Neural cell (in vitro differentiated cells): ENCODE measurements around the gene TEX101. TPM values are rescaled to one million over a fixed set of nuclear protein-coding genes. Genes with fewer than 3 reads are reported as not detected.

Experiments
- polyA plus RNA-seq: library from polyadenylated mRNA; depleted of rRNA; stranded (reverse); fragments of >200 nt; gene quantifications from 2 replicates; pipeline ENCODE4 v1.2.3, GENCODE V29; 2014

Gene TEX101
- polyA plus RNA-seq, 1 donor from 2014 or later, result not detected

Other genes with a start within 250 kb of the TEX101 start
- not detected in 2 replicates for gene PSG5, start 228.4 kb upstream of the TEX101 start, polyA plus RNA-seq
- gene PSG4, start 209.3 kb upstream of the TEX101 start, polyA plus RNA-seq, result not detected in 2 replicates
- not detected in 2 replicates for gene PSG9, start 145.4 kb upstream of the TEX101 start, polyA plus RNA-seq
- not detected in 2 replicates for gene CD177, start 61.2 kb upstream of the TEX101 start, polyA plus RNA-seq
- gene LYPD3, start 50.7 kb downstream of the TEX101 start, polyA plus RNA-seq, result not detected in 2 replicates
- 5.6 and 8.1 TPM in 2 replicates for gene PHLDB3, start 89.9 kb downstream of the TEX101 start, polyA plus RNA-seq
- 40.9 and 58.0 TPM in 2 replicates for gene ETHE1, start 112.3 kb downstream of the TEX101 start, polyA plus RNA-seq
- gene ZNF575, start 118.3 kb downstream of the TEX101 start, polyA plus RNA-seq, result not detected in 2 replicates
- 18.6 and 19.0 TPM in 2 replicates for gene XRCC1, start 160.6 kb downstream of the TEX101 start, polyA plus RNA-seq
- 1.9 and 3.2 TPM in 2 replicates for gene PINLYP, start 160.9 kb downstream of the TEX101 start, polyA plus RNA-seq
- gene IRGQ, start 181.2 kb downstream of the TEX101 start, polyA plus RNA-seq, result 156 and 179 TPM in 2 replicates
- gene ZNF576, start 181.7 kb downstream of the TEX101 start, polyA plus RNA-seq, result 11.9 and 19.9 TPM in 2 replicates
- gene SRRM5, start 197.2 kb downstream of the TEX101 start, polyA plus RNA-seq, result not detected in 2 replicates
- gene ZNF428, start 204.7 kb downstream of the TEX101 start, polyA plus RNA-seq, result 983 and 1,008 TPM in 2 replicates
- gene CADM4, start 225.0 kb downstream of the TEX101 start, polyA plus RNA-seq, result 211 and 220 TPM in 2 replicates